T-helper 22 cell (primary cell): Measurements from ENCODE around the gene OR9G4.

Source experiments
- DNase-seq: peaks from one replicate; pipeline ENCODE4 v3.0.0-alpha.2; 2020; ENCODE audit warnings: low read depth

OR9G4 gene

GRCh38 chr11:56748597-56748996, at the start of gene OR9G4:
TSS of gene OR9G4 (minus strand) at chr11:56748697. CDS start at chr11:56743766, 4,931 bp downstream.
- DNase-seq, result no peak

GRCh38 chr11:56783448-56784041, 35.0 kb upstream of the OR9G4 start:
- DNase-seq, result no peak

GRCh38 chr11:56782167-56782847, 33.8 kb upstream of the OR9G4 start:
- DNase-seq, result no peak

- no peak for DNase-seq
These were observed 28.3 kb upstream of the OR9G4 start for GRCh38 chr11:56776809-56777208.

GRCh38 chr11:56764976-56765375, 16.5 kb upstream of the OR9G4 start:
- no peak for DNase-seq

GRCh38 chr11:56751480-56751879, 3.0 kb upstream of the OR9G4 start:
- no peak for DNase-seq

- DNase-seq, result no peak
These were observed 1.7 kb upstream of the OR9G4 start for GRCh38 chr11:56750190-56750589.

- no peak for DNase-seq
These were observed 7.6 kb downstream of the OR9G4 start for GRCh38 chr11:56740886-56741285.

- no peak for DNase-seq
These were observed 8.4 kb downstream of the OR9G4 start for GRCh38 chr11:56740107-56740506.

GRCh38 chr11:56720513-56720912, 28.0 kb downstream of the OR9G4 start:
- no peak for DNase-seq

GRCh38 chr11:56716379-56716854, 32.1 kb downstream of the OR9G4 start:
- no peak for DNase-seq

GRCh38 chr11:56714206-56714605, 34.3 kb downstream of the OR9G4 start:
- no peak for DNase-seq

GRCh38 chr11:56706486-56706885, 42.0 kb downstream of the OR9G4 start:
- DNase-seq, result no peak

GRCh38 chr11:56705784-56706396, 42.6 kb downstream of the OR9G4 start:
- DNase-seq, result no peak

GRCh38 chr11:56700914-56701485, 47.5 kb downstream of the OR9G4 start:
- DNase-seq, result no peak

GRCh38 chr11:56700242-56700913, 48.1 kb downstream of the OR9G4 start:
- DNase-seq, result no peak

- DNase-seq, result no peak
These were observed 49.7 kb downstream of the OR9G4 start, which contains the start of gene OR9G1 for GRCh38 chr11:56698795-56699194. TSS of gene OR9G1 (plus strand) at chr11:56699095. CDS start at chr11:56700388, 1,293 bp downstream.

- DNase-seq, result no peak
These were observed 55.1 kb downstream of the OR9G4 start for GRCh38 chr11:56693428-56693827.
